RWPE2 (cell line): ENCODE measurements around the gene ADORA3.

Experiments used
- ATAC-seq: fragments of 200-7000 bp; cut with Tn5 transposase; 3 replicates; pipeline ENCODE4 v1.9.1; 2021; ENCODE audit warnings: low read depth
- DNase-seq: peaks from one replicate; pipeline ENCODE4 v3.0.0-alpha.2; 2020; ENCODE audit warnings: low spot score
- H3K27ac ChIP-seq: fragments of 450-650 bp; 2 replicates; pipeline ENCODE4 v1.5.1; 2017; ENCODE audit warnings: mild to moderate bottlenecking; ENCODE audit not compliant: poor library complexity, severe bottlenecking
- H3K27me3 ChIP-seq: fragments of 250-450 bp; sonication (Bioruptor Pico); 2 replicates; pipeline ENCODE4 v1.5.1; 2021; ENCODE audit warnings: mild to moderate bottlenecking, moderate library complexity; ENCODE audit not compliant: insufficient read depth, poor library complexity, severe bottlenecking
- H3K36me3 ChIP-seq: fragments of 250-450 bp; sonication (Bioruptor Pico); 2 replicates; pipeline ENCODE4 v1.5.1; 2020; ENCODE audit warnings: low read depth, mild to moderate bottlenecking, moderate library complexity
- H3K4me1 ChIP-seq: fragments of 250-450 bp; sonication (Bioruptor Pico); 2 replicates; pipeline ENCODE4 v1.5.1; 2021; ENCODE audit warnings: mild to moderate bottlenecking, moderate library complexity; ENCODE audit not compliant: insufficient read depth, poor library complexity, severe bottlenecking
- H3K4me3 ChIP-seq: fragments of 250-450 bp; sonication (Bioruptor Pico); 2 replicates; pipeline ENCODE4 v1.5.1; 2021; ENCODE audit warnings: mild to moderate bottlenecking, moderate library complexity; ENCODE audit not compliant: severe bottlenecking
- H3K9me3 ChIP-seq: fragments of 250-450 bp; sonication (Bioruptor Pico); 2 replicates; pipeline ENCODE4 v1.5.1; 2021; ENCODE audit warnings: mild to moderate bottlenecking, moderate library complexity; ENCODE audit not compliant: severe bottlenecking
- CTCF ChIP-seq: fragments of 450-650 bp; IDR thresholded peaks from one replicate; pipeline ENCODE4 v1.5.1; 2017; ENCODE audit warnings: mild to moderate bottlenecking, moderate library complexity; ENCODE audit not compliant: poor library complexity, severe bottlenecking

ADORA3 gene

GRCh38 chr1:111535256-111536191 lies 32.1 kb upstream of the ADORA3 start:
- ATAC-seq (no peak), DNase-seq (no peak)
- Histone ChIP-seq H3K4me1 (peaks cover 8% of the 10 kb centered on the region), H3K36me3 (no peaks in the 10 kb centered on the region), H3K27ac (no peak overlapping the region), H3K27me3 (no peaks in the 10 kb centered on the region), H3K9me3 (no peaks in the 10 kb centered on the region), H3K4me3 (no peak overlapping the region)
- TF ChIP-seq CTCF = no peak

- no peak for TF ChIP-seq CTCF
These were observed 16.6 kb upstream of the ADORA3 start for GRCh38 chr1:111520053-111520452.

GRCh38 chr1:111517469-111518225 lies 14.2 kb upstream of the ADORA3 start:
- DNase-seq = no peak
- no peak for TF ChIP-seq CTCF
- no peak for ATAC-seq

More at GRCh38 chr1:111520053-111520452, 16.6 kb upstream of the ADORA3 start:
- no peak for DNase-seq
- ATAC-seq = no peak
- Histone ChIP-seq H3K9me3 (peaks cover 4% of the 10 kb centered on the region), H3K4me3 (no peak overlapping the region), H3K27ac (no peak overlapping the region), H3K27me3 (no peaks in the 10 kb centered on the region), H3K36me3 (no peaks in the 10 kb centered on the region), H3K4me1 (no peaks in the 10 kb centered on the region)

GRCh38 chr1:111516005-111516535 lies 12.6 kb upstream of the ADORA3 start:
- DNase-seq (no peak), ATAC-seq (peak; percentile 36; the same call in 2 of the 3 replicates)
- H3K27ac ChIP-seq = no peak overlapping the region
- no peaks in the 10 kb centered on the region for H3K36me3 ChIP-seq
- peak; percentile 9 for TF ChIP-seq CTCF
- H3K9me3 ChIP-seq = no peaks in the 10 kb centered on the region
- H3K4me1 ChIP-seq = no peaks in the 10 kb centered on the region
- H3K4me3 ChIP-seq = no peak overlapping the region
- no peaks in the 10 kb centered on the region for H3K27me3 ChIP-seq

More at GRCh38 chr1:111517469-111518225, 14.2 kb upstream of the ADORA3 start:
- H3K36me3 ChIP-seq = no peaks in the 10 kb centered on the region
- no peak overlapping the region for H3K4me3 ChIP-seq
- H3K27ac ChIP-seq = no peak overlapping the region
- H3K9me3 ChIP-seq = no peaks in the 10 kb centered on the region
- H3K27me3 ChIP-seq = no peaks in the 10 kb centered on the region
- H3K4me1 ChIP-seq = no peaks in the 10 kb centered on the region
